ENCODE results near the gene CACNG1. TPM values are rescaled to one million over a fixed set of nuclear protein-coding genes. Genes with fewer than 3 reads are reported as not detected.
"Not testable (repeated sequence)": the region's sequence is repeated elsewhere in the genome, so short reads cannot be mapped to it uniquely, and the experiment has no call there.

Gene CACNG1
- total RNA-seq, 1 donor from 2014 or later: 43.3 TPM

DNA sequence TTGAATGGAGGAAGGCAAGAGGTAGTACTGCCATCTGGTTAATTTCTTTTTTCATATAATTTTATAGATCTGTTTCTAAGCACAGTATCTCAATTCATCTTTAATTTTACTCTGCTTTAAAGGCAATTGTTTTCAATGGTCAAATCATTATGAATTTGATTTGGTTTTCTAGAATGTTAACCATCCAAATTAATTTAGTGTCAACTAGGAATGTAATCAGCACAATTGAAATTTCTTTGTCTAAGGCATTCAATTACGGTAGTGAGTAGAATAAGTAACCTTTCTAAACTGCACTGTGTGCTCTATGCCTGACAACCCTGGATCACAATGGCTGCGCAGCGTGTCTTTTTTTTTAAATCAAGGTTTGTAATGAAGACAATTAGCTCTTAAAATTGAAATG, 44.3 kb downstream of the CACNG1 start:
- H3K36me3 ChIP-seq (ENCODE audit: control insufficient read depth in 3 of 3, insufficient read depth in 3 of 3, low read length in 3 of 3): peaks cover 4 to 10% (median 4%) of the 10 kb centered on the region in 3 donors
- H3K9me3 ChIP-seq (ENCODE audit: control insufficient read depth in 3 of 3, low read length in 3 of 3): no peaks in the 10 kb centered on the region
- no peaks in the 10 kb centered on the region for H3K27me3 ChIP-seq (ENCODE audit: control insufficient read depth in 3 of 3, insufficient read depth in 3 of 3, low read length in 3 of 3)
- no peaks in the 10 kb centered on the region for H3K4me1 ChIP-seq (ENCODE audit: control insufficient read depth in 3 of 3, insufficient read depth in 3 of 3, low read length in 3 of 3)
- H3K9ac ChIP-seq (ENCODE audit: low read depth in 1 of 3, low read length in 3 of 3): no peak overlapping the region
- H3K27ac ChIP-seq (ENCODE audit: low read depth, low read length): no peak overlapping the region
- H3K4me3 ChIP-seq (ENCODE audit: low read length in 3 of 3): no peak overlapping the region

DNA sequence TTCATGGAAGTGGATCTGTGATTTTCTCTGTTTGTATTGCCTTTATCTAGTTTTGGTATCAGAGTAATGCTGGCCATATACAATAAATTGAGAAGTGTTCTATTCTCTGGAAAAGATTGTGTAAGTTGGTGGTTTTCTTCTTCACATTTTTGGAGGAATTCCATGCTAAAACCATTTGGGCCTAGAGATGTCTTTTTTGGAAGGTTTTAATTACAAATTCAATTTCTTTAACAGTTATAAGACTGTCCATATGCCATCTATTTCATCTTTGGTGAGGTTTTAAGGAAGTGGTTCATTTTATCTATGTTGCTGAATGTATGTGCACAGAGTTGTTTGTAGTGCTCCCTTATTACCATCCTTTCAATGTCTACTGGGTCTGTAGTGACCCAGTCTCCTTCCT, 46.0 kb downstream of the CACNG1 start:
- H3K27ac ChIP-seq (ENCODE audit: low read depth, low read length): no peak overlapping the region
- H3K27me3 ChIP-seq (ENCODE audit: control insufficient read depth in 3 of 3, insufficient read depth in 3 of 3, low read length in 3 of 3): no peaks in the 10 kb centered on the region
- H3K9ac ChIP-seq (ENCODE audit: low read depth in 1 of 3, low read length in 3 of 3): no peak overlapping the region
- no peaks in the 10 kb centered on the region for H3K9me3 ChIP-seq (ENCODE audit: control insufficient read depth in 3 of 3, low read length in 3 of 3)
- H3K4me3 ChIP-seq (ENCODE audit: low read length in 3 of 3): no peak overlapping the region
- no peaks in the 10 kb centered on the region for H3K4me1 ChIP-seq (ENCODE audit: control insufficient read depth in 3 of 3, insufficient read depth in 3 of 3, low read length in 3 of 3)
- H3K36me3 ChIP-seq (ENCODE audit: control insufficient read depth in 3 of 3, insufficient read depth in 3 of 3, low read length in 3 of 3): peaks cover 4 to 13% (median 4%) of the 10 kb centered on the region in 3 donors

DNA sequence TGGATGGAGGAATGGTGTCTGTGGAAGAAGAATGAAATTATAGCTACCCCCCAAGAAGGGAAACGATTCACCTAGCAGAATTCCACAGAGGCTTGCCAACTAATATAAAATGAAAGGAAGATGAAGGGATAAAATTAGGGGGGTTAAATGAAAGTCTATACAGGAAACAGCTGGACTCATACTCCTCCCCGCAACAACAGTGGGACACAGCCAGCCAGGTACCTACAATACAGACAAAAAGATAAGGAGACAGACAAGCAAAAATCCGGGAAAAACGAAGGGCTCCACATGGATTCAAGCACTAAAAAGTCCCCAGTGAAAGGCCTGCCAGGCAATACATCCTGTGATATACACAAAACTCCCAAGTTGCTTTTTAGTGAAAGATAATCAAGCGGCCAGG, 47.9 kb downstream of the CACNG1 start:
- no peaks in the 10 kb centered on the region for H3K9me3 ChIP-seq (ENCODE audit: control insufficient read depth in 3 of 3, low read length in 3 of 3)
- H3K4me3 ChIP-seq (ENCODE audit: low read length in 3 of 3): no peak overlapping the region
- H3K27ac ChIP-seq (ENCODE audit: low read depth, low read length): no peak overlapping the region
- H3K36me3 ChIP-seq (ENCODE audit: control insufficient read depth in 3 of 3, insufficient read depth in 3 of 3, low read length in 3 of 3): peaks cover 0 to 8% (median 0%) of the 10 kb centered on the region in 3 donors
- no peak overlapping the region for H3K9ac ChIP-seq (ENCODE audit: low read depth in 1 of 3, low read length in 3 of 3)
- peaks cover 0 to 5% (median 3%) of the 10 kb centered on the region in 3 donors for H3K4me1 ChIP-seq (ENCODE audit: control insufficient read depth in 3 of 3, insufficient read depth in 3 of 3, low read length in 3 of 3)
- H3K27me3 ChIP-seq (ENCODE audit: control insufficient read depth in 3 of 3, insufficient read depth in 3 of 3, low read length in 3 of 3): no peaks in the 10 kb centered on the region

DNA sequence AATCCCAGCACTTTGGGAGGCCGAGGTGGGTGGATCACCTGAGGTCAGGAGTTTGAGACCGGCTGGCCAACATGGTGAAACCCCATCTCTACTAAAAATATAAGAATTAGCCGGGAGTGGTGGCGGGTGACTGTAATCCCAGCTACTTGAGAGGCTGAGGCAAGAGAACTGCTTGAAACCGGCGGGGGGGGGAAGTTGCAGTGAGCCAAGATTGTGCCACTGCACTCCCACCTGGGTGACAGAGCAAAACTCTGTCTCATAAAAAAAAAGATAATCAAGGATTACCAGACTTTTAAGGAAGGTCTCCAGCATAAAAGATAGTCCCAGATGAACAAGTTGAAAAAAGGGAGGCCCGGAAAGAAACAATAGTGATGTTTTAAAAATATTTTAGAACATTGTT, 48.4 kb downstream of the CACNG1 start:
- H3K4me3 ChIP-seq (ENCODE audit: low read length in 3 of 3); H3K36me3 ChIP-seq (ENCODE audit: control insufficient read depth in 3 of 3, insufficient read depth in 3 of 3, low read length in 3 of 3); H3K4me1 ChIP-seq (ENCODE audit: control insufficient read depth in 3 of 3, insufficient read depth in 3 of 3, low read length in 3 of 3); H3K9ac ChIP-seq (ENCODE audit: low read depth in 1 of 3, low read length in 3 of 3); H3K27ac ChIP-seq (ENCODE audit: low read depth, low read length); H3K9me3 ChIP-seq (ENCODE audit: control insufficient read depth in 3 of 3, low read length in 3 of 3); H3K27me3 ChIP-seq (ENCODE audit: control insufficient read depth in 3 of 3, insufficient read depth in 3 of 3, low read length in 3 of 3): not testable (repeated sequence)

DNA sequence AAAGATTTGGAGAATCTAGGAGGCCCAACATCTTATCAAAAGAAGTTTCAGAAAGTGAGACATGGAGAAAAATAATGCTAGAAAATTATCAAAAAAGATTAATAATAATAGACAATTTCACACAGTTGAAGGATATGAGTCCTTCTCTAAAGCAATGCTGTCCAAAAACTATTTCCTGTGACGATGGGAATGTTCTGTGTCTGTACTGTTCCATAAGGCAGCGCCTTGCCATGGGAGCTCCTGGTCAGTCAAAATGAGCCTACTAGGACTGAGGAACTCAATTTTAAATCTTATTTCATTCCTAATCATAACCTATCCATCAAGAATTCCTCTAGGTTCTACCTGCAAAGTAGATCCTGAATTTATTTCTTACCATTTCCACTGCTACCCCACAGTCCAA, 49.0 kb downstream of the CACNG1 start:
- Histone ChIP-seq H3K4me3 (ENCODE audit: low read length in 3 of 3) (no peak overlapping the region), H3K27me3 (ENCODE audit: control insufficient read depth in 3 of 3, insufficient read depth in 3 of 3, low read length in 3 of 3) (no peaks in the 10 kb centered on the region), H3K9ac (ENCODE audit: low read depth in 1 of 3, low read length in 3 of 3) (no peak overlapping the region), H3K27ac (ENCODE audit: low read depth, low read length) (no peak overlapping the region), H3K36me3 (ENCODE audit: control insufficient read depth in 3 of 3, insufficient read depth in 3 of 3, low read length in 3 of 3) (peaks cover 0 to 8% (median 0%) of the 10 kb centered on the region in 3 donors), H3K4me1 (ENCODE audit: control insufficient read depth in 3 of 3, insufficient read depth in 3 of 3, low read length in 3 of 3) (peaks cover 0 to 5% (median 3%) of the 10 kb centered on the region in 3 donors), H3K9me3 (ENCODE audit: control insufficient read depth in 3 of 3, low read length in 3 of 3) (no peaks in the 10 kb centered on the region)

DNA sequence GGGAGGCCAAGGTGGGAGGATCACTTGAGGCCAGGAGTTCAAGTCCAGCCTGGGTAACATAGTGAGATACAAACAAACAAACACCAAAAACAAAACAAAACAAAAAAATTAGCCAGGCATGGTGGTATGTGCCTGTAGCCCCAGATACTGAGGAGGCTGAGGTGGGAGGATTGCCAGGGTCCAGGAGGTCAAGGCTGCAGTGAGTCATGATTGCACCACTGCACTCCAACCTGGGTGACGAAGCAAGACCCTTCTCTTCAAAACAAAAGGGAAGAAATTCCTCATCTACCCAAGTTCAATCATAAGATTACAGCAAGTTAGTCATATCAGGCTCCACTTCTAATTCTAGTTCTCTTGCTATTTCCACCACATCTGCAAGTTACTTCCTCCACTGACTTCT, 50.9 kb downstream of the CACNG1 start:
- H3K36me3 ChIP-seq (ENCODE audit: control insufficient read depth in 3 of 3, insufficient read depth in 3 of 3, low read length in 3 of 3); H3K4me1 ChIP-seq (ENCODE audit: control insufficient read depth in 3 of 3, insufficient read depth in 3 of 3, low read length in 3 of 3); H3K9ac ChIP-seq (ENCODE audit: low read depth in 1 of 3, low read length in 3 of 3); H3K9me3 ChIP-seq (ENCODE audit: control insufficient read depth in 3 of 3, low read length in 3 of 3); H3K27ac ChIP-seq (ENCODE audit: low read depth, low read length); H3K4me3 ChIP-seq (ENCODE audit: low read length in 3 of 3); H3K27me3 ChIP-seq (ENCODE audit: control insufficient read depth in 3 of 3, insufficient read depth in 3 of 3, low read length in 3 of 3): not testable (repeated sequence)

DNA sequence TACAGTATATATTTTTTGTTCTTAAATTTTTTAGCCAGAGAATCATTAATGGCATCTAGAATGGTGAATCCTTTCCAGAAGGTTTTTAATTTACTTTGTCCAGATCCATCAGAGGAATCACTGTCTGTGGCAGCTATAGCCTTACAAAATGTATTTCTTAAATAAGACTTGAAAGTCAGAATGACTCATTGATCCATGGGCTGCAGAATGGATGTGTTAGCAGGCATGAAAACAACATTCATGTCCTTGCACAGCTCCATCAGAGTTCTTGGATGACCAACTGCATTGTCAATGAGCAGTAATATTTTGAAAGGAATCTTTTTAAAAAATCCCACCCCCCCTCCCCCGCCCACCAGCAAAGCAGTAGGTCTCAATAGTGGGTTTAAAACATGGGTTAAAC, 51.4 kb downstream of the CACNG1 start:
- Histone ChIP-seq H3K9ac (ENCODE audit: low read depth in 1 of 3, low read length in 3 of 3) (no peak overlapping the region), H3K27me3 (ENCODE audit: control insufficient read depth in 3 of 3, insufficient read depth in 3 of 3, low read length in 3 of 3) (no peaks in the 10 kb centered on the region), H3K4me3 (ENCODE audit: low read length in 3 of 3) (no peak overlapping the region), H3K27ac (ENCODE audit: low read depth, low read length) (no peak overlapping the region), H3K36me3 (ENCODE audit: control insufficient read depth in 3 of 3, insufficient read depth in 3 of 3, low read length in 3 of 3) (peaks cover 0 to 7% (median 0%) of the 10 kb centered on the region in 3 donors), H3K4me1 (ENCODE audit: control insufficient read depth in 3 of 3, insufficient read depth in 3 of 3, low read length in 3 of 3) (peaks cover 3 to 6% (median 5%) of the 10 kb centered on the region in 3 donors), H3K9me3 (ENCODE audit: control insufficient read depth in 3 of 3, low read length in 3 of 3) (no peaks in the 10 kb centered on the region)

DNA sequence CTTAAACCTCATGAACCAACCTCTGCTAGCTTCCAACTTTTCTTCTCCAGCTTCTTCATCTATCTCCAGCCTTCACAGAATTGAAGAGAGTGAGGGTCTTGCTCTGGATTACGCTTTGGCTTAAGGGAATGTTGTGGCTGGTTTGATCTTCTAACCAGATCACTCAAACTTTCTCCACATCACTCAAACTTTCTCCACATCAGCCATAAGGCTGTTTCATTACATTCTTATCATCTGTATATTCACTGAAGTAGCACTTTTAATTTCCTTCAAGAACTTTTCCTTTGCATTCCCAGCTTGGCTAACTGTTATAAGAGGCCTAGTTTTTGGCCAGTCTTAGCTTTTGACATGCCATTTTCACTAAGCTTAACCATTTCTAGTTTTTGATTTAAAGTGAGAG, 52.3 kb downstream of the CACNG1 start:
- H3K4me1 ChIP-seq (ENCODE audit: control insufficient read depth in 3 of 3, insufficient read depth in 3 of 3, low read length in 3 of 3): peaks cover 3 to 7% (median 5%) of the 10 kb centered on the region in 3 donors
- H3K36me3 ChIP-seq (ENCODE audit: control insufficient read depth in 3 of 3, insufficient read depth in 3 of 3, low read length in 3 of 3): peaks cover 0 to 7% (median 0%) of the 10 kb centered on the region in 3 donors
- no peak overlapping the region for H3K9ac ChIP-seq (ENCODE audit: low read depth in 1 of 3, low read length in 3 of 3)
- no peaks in the 10 kb centered on the region for H3K27me3 ChIP-seq (ENCODE audit: control insufficient read depth in 3 of 3, insufficient read depth in 3 of 3, low read length in 3 of 3)
- no peaks in the 10 kb centered on the region for H3K9me3 ChIP-seq (ENCODE audit: control insufficient read depth in 3 of 3, low read length in 3 of 3)
- no peak overlapping the region for H3K27ac ChIP-seq (ENCODE audit: low read depth, low read length)
- H3K4me3 ChIP-seq (ENCODE audit: low read length in 3 of 3): no peak overlapping the region

DNA sequence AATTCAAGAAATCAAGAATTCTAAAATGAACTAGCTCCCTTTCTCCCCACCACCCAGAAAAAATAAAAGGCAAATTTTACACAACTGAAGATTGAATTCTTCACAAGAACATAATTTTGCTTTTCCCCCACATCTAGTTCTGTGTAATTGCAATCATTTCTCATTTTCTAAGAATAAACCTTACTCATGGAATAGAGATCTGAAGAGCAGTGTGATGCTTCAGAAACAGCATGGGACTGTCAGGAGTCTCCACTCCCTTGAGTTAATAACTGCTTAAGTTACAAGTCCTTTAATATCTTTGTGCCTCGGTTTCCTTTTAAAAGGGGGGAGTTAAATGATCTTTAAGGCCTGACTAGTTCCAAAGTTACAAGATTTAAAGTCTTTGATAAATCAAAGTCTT, 53.7 kb downstream of the CACNG1 start:
- Histone ChIP-seq H3K27me3 (ENCODE audit: control insufficient read depth in 3 of 3, insufficient read depth in 3 of 3, low read length in 3 of 3) (no peaks in the 10 kb centered on the region), H3K9me3 (ENCODE audit: control insufficient read depth in 3 of 3, low read length in 3 of 3) (no peaks in the 10 kb centered on the region), H3K36me3 (ENCODE audit: control insufficient read depth in 3 of 3, insufficient read depth in 3 of 3, low read length in 3 of 3) (peaks cover 0 to 7% (median 0%) of the 10 kb centered on the region in 3 donors), H3K4me1 (ENCODE audit: control insufficient read depth in 3 of 3, insufficient read depth in 3 of 3, low read length in 3 of 3) (peaks cover 3 to 11% (median 5%) of the 10 kb centered on the region in 3 donors), H3K9ac (ENCODE audit: low read depth in 1 of 3, low read length in 3 of 3) (no peak overlapping the region), H3K4me3 (ENCODE audit: low read length in 3 of 3) (no peak overlapping the region), H3K27ac (ENCODE audit: low read depth, low read length) (no peak overlapping the region)

DNA sequence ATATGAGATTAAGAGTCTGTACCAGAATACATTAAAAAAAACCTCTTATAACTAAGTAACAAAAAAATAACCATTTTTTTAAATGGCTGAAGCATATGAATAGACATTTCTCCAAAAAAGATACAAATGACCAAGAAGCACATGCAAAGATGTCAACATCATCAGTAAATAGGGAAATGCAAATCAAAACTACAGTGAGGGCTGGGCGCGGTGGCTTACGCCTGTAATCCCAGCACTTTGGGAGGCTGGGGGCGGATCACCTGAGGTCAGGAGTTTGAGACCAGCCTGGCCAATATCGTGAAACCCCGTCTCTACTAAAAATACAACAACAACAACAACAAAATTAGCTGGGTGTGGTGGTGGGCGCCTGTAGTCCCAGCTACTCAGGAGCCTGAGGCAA, 60.3 kb downstream of the CACNG1 start:
- not testable (repeated sequence) for H3K9ac ChIP-seq (ENCODE audit: low read depth in 1 of 3, low read length in 3 of 3); H3K27ac ChIP-seq (ENCODE audit: low read depth, low read length); H3K4me3 ChIP-seq (ENCODE audit: low read length in 3 of 3); H3K27me3 ChIP-seq (ENCODE audit: control insufficient read depth in 3 of 3, insufficient read depth in 3 of 3, low read length in 3 of 3); H3K9me3 ChIP-seq (ENCODE audit: control insufficient read depth in 3 of 3, low read length in 3 of 3)
- Histone ChIP-seq H3K36me3 (ENCODE audit: control insufficient read depth in 3 of 3, insufficient read depth in 3 of 3, low read length in 3 of 3) (peaks cover 16 to 29% (median 25%) of the 10 kb centered on the region in 3 donors), H3K4me1 (ENCODE audit: control insufficient read depth in 3 of 3, insufficient read depth in 3 of 3, low read length in 3 of 3) (peaks cover 0 to 11% (median 4%) of the 10 kb centered on the region in 3 donors)

DNA sequence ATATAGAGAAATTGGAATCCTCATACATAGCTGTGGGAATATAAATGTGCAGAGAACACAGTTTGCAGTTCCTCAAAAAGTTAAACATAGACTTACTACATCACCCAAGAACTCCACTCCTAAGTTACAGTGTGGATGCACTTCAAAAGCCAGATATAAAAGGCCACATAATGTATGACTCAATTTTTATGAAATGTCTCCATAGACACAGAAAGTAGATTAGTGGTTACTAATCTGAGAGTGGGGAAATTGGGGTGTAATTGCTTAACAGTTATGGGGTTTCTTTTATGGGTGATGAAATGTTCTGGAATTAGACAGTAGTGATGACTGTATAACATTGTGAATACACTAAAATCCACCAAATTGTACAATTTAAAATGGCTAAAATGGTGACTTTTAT, 60.9 kb downstream of the CACNG1 start:
- no peak overlapping the region for H3K27ac ChIP-seq (ENCODE audit: low read depth, low read length)
- H3K4me1 ChIP-seq (ENCODE audit: control insufficient read depth in 3 of 3, insufficient read depth in 3 of 3, low read length in 3 of 3): peaks cover 0 to 6% (median 4%) of the 10 kb centered on the region in 3 donors
- H3K4me3 ChIP-seq (ENCODE audit: low read length in 3 of 3): no peak overlapping the region
- H3K27me3 ChIP-seq (ENCODE audit: control insufficient read depth in 3 of 3, insufficient read depth in 3 of 3, low read length in 3 of 3): no peaks in the 10 kb centered on the region
- H3K9ac ChIP-seq (ENCODE audit: low read depth in 1 of 3, low read length in 3 of 3): no peak overlapping the region
- H3K36me3 ChIP-seq (ENCODE audit: control insufficient read depth in 3 of 3, insufficient read depth in 3 of 3, low read length in 3 of 3): peaks cover 16 to 29% (median 25%) of the 10 kb centered on the region in 3 donors
- no peaks in the 10 kb centered on the region for H3K9me3 ChIP-seq (ENCODE audit: control insufficient read depth in 3 of 3, low read length in 3 of 3)
